GM12874 (cell line): ENCODE results near the gene CCDC28B.

ENCODE experiments used
- TF ChIP-seq, protein P1 (sequence below): IDR thresholded peaks from 2 replicates; pipeline ENCODE4 v1.5.1; 2011; ENCODE audit warnings: low read depth, mild to moderate bottlenecking, control low read depth, low read length, moderate library complexity; ENCODE audit not compliant: insufficient read depth

CCDC28B gene

DNA sequence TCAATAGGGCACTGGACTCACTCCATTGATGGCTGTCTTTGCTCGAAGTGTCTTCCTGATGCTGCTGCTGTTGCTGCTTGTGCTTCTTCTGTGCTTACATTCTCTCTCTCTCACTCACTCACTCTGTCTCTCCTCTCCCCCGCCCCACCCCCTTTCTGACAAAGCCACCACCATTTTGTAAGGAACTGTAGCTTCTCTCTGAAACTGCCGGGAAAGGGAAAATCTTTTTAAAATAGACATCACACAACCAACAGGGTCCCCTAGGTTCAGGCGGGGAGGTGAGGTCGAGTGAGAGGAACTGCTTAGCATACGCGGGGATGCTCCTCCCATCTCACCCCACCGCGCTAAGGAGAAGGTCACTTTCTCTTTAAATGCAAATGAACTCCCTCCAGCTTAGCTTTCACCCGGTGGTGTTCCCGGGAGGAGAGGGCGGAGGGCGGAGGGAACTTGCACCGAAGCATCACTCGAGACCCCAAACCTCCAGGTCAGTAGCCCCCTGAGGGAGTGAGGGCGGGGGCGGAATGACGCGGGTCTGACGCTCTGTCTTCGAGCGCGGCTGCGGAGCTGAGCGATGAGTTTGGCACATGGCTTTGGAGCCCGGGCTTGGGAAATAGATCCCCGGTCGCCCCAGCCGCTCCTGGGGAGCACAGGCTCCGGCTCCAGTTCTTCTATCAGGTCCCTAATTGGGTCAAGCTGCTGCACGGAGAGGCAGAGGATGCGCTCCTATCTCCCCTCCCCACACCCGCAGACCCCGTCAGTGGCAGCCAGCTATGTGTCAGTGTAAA, at the start of gene CCDC28B:
TSS of gene CCDC28B (plus strand) at position 370 of the 785 bp plus-strand sequence. CDS start 1,341 bp downstream, outside the sequence.
- TF ChIP-seq, protein P1, sequence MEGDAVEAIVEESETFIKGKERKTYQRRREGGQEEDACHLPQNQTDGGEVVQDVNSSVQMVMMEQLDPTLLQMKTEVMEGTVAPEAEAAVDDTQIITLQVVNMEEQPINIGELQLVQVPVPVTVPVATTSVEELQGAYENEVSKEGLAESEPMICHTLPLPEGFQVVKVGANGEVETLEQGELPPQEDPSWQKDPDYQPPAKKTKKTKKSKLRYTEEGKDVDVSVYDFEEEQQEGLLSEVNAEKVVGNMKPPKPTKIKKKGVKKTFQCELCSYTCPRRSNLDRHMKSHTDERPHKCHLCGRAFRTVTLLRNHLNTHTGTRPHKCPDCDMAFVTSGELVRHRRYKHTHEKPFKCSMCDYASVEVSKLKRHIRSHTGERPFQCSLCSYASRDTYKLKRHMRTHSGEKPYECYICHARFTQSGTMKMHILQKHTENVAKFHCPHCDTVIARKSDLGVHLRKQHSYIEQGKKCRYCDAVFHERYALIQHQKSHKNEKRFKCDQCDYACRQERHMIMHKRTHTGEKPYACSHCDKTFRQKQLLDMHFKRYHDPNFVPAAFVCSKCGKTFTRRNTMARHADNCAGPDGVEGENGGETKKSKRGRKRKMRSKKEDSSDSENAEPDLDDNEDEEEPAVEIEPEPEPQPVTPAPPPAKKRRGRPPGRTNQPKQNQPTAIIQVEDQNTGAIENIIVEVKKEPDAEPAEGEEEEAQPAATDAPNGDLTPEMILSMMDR = no peak

DNA sequence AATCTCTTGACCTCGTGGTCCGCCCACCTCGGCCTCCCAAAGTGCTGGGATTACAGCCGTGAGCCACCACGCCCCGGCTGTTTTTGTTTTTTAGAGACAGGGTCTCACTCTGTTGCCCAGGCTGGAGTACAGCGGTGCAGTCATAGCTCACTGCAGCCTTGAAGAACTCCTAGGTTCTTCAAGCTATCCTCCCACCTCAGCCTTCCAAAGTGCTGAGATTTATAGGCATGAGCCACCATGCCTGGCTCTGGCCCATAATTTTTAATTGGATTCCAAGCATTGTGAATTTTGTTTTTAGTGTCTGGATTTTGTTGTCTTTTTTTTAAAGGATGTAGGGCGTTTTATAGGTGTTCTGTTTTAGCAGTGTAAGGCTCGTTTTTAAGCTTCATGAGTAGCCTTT, 49.5 kb upstream of the CCDC28B start:
- TF ChIP-seq, protein P1 = no peak

DNA sequence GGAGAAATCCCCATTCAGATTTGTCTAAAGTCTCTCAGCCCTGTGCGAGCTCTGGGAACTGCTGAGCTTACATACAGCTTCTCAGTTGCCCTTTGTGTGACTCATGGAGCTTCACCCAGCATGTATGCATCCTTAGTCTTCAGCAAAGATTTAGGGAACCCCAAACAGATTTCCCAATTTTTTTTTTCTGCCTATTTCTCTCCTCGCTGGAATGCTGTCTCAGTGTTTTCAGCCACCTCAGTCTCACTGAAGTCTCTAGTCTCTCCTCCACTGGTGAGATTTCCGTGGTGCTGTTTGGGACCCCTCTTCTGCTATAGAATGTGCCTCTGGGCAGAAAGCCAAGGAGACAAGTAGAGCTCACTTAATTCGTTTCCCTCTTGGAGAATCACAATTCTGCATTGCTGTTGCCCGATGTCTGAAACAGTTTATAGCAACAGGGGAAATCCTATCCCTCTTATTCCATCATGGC, 49.0 kb upstream of the CCDC28B start:
- TF ChIP-seq, protein P1 = no peak

DNA sequence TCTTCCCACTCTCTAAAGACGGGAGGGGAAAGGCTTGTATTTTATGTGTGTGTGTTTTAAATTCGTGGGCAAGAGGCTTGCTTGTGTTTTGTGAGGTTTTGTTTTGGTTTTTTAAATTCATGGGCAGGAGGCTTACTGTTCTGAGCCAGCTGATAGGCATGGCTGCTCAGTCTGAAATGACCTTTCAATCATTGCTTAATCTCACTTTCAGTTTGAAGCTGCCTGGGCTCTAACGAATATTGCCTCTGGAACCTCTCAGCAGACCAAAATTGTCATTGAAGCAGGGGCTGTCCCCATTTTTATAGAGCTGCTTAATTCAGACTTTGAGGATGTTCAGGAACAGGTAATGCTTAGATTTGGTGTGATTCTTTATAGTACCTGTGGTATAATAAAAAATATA, 41.2 kb upstream of the CCDC28B start:
- TF ChIP-seq, protein P1 = no peak

DNA sequence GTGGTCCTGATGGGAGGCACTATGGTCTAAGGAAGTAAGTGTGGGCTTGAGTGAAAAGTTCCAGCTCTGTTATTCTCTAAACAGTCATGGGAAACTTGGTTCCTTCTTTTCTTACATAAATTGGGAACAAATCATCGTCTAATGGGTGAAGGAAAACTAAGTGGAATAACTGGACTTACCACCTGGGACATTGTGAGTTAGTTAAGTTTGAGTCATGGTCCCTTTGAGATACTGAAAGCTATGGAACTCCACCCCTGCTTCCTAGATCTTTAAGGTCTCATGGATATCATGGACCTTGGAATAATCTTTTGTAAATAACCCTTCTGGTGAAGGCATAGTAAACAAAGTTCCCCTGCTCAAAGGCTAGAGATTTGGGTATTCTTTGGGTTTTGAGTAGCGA, 37.0 kb upstream of the CCDC28B start:
- TF ChIP-seq, protein P1 = no peak

DNA sequence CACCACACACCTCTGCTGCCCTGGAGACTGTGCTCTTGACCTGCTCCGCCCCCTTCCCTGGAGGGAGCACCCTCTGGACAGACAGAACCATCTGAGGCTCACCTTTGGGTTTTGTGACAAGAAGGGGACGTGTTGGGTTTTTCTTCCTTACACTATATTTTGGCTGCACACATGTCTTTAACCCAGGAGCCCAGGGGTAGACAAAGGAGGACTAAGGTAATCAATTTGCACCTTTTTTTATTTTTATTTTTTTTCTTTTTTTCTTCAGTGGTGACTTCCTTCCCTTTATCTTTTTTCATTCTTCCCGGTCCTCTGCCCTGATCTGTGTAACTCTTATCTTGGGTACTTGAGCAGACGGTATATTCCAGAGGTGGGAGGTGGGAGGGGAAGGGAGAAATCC, 29.4 kb upstream of the CCDC28B start:
- TF ChIP-seq, protein P1 = no peak

DNA sequence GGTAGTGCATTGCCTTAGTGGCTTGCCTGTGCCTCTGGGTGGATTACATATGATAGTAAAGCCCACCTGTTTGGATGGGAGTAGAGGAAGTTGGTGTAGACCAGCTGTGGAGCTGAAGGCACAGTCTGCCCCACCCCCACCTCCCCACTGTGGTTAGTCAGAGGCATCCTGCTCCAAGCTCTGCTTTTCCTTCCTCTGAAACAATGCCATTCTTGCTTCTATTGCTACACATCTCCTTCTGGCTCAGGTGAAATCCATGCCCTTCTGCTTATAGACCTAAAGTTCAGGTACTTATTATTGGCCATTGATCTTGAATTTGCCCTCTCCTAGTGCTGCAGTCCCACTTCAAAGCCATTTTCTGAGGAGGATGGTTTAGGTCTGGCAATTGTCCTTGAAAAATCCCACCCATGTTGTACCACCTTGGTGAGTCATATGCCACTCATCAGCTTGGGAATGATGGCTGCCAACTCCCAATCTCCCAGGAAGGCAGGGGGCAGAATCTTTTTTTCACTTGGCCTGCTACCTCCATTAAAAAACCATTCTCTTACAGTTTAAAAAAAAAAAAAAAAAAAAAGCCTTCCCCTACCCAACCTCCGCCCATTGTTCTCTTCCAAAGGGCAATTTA, 27.7 kb upstream of the CCDC28B start:
- TF ChIP-seq, protein P1 = no peak
